OCI-M1 (cell line): Measurements from ENCODE around the gene ARNT2.
"Not testable (repeated sequence)": the region's sequence is repeated elsewhere in the genome, so short reads cannot be mapped to it uniquely, and the experiment has no call there.

Experiments
- DNase-seq: peaks from one replicate; lab custom pipeline; 2025; lab: John Stamatoyannopoulos, UW

Gene ARNT2

GRCh38 chr15:80492409-80492808, 88.2 kb downstream of the ARNT2 start:
- DNase-seq: no peak

- no peak for DNase-seq
Measured at GRCh38 chr15:80492874-80493273, 88.7 kb downstream of the ARNT2 start.

DNA sequence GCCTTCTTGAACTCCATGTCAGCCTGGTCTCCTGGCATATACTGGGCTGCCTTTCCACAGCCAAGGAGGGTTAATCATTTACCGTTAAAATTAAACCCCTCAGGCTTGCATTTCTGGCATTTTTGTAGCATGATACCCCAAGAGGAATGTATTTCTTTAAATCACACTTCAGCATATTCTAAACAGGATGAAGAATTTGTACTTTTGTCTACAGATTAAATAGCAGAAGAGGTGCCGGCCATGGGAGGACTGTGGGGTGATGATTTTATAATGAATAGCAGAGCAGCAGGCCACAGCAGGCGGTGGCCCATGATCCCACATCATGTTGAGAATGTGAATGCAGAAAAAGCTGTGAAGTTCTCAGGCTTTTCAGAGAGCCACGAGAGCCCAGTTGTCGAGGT, 90.2 kb downstream of the ARNT2 start:
- DNase-seq: no peak

GRCh38 chr15:80494756-80495155, 90.6 kb downstream of the ARNT2 start:
- no peak for DNase-seq

DNA sequence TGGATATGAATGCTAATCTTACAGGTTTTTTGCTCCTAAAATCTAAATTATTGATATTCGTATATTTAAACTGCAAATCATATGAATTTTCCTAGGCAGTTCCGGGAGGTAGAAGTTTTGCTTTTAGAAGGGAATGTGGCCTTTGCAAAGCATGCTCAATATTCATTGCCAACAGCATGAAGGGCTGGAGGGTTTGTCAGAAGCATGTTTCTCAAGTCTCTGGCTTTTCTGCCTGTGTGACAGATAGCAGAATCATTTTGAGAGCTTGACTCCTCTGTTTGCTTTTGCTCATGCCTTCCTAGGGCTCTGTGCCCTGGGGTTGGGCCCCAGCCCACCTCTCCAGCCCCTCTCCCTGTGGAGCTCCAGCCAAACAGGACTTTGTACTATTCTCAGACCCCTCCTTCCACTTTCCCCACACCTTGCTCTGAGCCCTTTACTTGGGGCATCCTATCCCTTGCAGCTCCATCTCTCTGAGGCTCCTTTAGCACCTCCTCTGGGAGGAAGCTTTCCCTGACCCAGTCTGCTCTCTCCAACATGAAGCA, 91.3 kb downstream of the ARNT2 start:
- DNase-seq: no peak

- DNase-seq: no peak
Measured at GRCh38 chr15:80496096-80496495, 91.9 kb downstream of the ARNT2 start.

DNA sequence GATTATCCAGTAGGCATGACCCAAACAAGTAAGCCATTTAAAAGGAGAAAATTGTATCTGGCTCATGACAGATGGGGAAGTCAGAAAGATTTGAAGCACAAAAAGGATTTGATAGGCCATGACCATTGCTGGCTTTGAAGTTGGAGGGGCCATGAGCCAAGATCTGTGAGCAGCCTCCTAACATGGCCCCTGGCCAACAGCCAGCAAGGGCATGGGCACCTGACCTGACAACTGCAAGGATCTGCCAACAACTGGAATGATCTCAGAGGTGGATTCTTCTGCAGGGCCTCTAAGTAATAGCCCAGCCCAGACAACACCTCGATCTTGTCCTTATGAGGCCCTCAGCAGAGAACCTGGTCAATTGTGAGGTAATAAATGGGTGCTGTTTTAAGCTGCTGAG, 93.0 kb downstream of the ARNT2 start:
- no peak for DNase-seq

GRCh38 chr15:80498652-80499051, 94.5 kb downstream of the ARNT2 start:
- DNase-seq: no peak

GRCh38 chr15:80500021-80500420, 95.8 kb downstream of the ARNT2 start:
- DNase-seq: no peak

DNA sequence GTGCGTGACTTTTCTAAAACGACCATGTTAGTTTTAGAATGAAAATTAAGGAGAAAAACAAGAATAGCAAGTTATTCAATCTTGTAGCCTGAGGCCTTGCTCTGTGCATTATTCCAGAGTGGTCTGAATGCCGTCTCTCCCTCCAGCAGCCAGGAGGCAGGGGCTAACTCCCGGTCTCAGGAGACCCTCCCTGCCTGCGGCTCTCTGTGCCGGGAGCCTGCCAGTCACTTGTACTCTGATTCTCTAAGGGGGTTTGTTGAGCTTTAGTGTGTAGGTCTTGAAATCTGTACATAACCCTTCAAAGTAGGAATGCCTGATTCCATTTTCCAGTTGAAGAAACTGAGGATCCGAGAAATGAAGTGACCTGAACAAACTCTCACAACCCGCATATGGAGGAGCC, 97.3 kb downstream of the ARNT2 start:
- DNase-seq: no peak

DNA sequence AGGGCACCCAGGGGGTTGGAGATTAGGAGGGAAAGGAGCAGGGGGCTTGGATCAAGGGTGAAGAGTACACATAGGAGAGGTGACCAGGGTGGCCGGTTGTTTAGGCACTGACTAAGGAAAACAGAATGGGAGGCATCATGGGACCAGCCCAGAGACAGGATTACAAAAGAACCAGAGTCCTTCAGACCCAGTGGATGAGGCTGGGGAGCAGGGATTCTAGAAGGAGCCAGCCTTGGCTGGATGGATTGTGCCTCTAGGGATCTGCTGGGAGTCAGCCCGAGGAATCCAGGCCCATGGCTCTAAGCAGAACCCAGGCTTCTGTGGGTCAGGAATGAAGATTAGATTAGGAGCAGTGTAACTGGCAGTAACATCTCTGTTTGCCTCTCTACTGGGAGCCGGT, 98.6 kb downstream of the ARNT2 start:
- DNase-seq: no peak

- DNase-seq: no peak
Measured at GRCh38 chr15:80503319-80503952, 99.3 kb downstream of the ARNT2 start.

DNA sequence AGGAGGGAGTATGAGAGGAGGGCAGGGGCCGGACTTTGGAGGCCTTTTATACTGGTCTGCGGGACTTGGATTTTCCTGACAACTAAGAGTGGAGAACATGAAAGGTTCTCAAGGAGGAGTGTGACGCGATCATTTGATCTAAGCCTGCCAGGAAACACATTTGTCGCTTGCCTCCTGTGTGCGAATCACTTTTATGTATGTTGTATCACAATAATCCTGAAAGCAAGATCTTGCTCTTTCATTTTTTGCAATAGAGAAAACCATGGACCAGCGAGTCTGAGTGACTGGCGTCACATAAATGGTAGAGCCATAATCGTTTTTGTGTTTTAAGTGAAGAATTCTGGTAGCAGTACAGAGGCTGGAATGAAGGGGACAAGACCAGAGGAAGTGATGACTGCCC, 100.7 kb downstream of the ARNT2 start:
- DNase-seq: no peak

- DNase-seq: no peak
Measured at GRCh38 chr15:80506286-80506893, 102.2 kb downstream of the ARNT2 start.

DNA sequence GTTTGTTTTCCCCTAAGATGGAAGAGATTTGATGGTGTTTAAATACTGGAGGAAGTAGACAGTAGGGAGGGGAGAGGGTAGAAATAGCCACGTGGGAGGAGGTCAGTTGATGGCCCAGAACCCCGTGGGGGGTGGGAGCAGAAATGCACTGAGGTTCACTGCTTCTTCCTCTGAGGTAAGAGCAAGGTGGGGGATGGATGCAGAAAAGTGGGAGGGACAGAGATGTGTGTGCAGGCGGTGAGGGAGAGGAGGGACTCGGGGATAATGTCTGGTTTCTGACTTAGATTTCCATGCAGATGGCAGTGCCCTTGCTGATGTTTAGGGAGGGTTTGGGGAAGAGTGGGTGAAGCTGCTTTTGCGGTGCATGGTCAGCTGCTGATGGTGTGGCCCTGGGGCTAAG, 102.9 kb downstream of the ARNT2 start:
- no peak for DNase-seq

GRCh38 chr15:80507638-80508316, 103.6 kb downstream of the ARNT2 start:
- no peak for DNase-seq

GRCh38 chr15:80508783-80509182, 104.6 kb downstream of the ARNT2 start:
- DNase-seq: no peak

DNA sequence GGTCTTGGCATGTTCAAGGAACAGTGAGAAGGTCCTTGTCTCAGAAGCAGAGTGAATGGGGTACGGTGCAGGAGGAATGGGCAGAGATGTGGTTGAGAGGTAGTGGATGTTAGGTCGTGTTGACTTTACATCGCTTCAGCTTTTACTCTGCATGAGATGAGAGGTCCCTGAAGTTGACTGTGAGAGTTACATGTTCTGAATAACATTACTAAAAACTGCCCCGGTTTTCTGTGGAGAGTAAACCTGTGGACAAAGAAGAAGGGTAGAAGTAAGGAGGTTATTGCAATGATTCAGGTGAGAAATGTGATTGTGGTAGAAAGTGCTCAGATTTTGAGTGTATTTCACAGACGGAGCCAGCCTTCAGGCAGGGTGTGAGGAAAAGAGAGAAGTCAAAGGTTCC, 105.6 kb downstream of the ARNT2 start:
- no peak for DNase-seq

DNA sequence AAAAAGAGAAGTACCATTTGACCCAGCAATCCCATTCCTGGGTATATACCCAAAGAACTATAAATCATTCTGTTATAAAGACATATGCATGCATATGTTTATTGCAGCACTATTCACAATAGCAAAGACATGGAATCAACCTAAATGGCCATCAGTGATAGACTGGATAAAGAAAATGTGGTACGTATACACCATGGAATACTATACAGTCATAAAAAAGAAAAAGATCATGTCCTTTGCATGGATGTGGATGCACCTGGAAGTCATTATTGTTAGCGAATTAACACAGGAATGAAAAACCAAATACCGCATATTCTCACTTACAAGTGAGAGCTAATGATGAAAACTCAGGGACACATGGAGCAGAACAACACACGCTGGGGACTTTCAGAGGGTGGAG, 106.8 kb downstream of the ARNT2 start:
- DNase-seq: not testable (repeated sequence)

DNA sequence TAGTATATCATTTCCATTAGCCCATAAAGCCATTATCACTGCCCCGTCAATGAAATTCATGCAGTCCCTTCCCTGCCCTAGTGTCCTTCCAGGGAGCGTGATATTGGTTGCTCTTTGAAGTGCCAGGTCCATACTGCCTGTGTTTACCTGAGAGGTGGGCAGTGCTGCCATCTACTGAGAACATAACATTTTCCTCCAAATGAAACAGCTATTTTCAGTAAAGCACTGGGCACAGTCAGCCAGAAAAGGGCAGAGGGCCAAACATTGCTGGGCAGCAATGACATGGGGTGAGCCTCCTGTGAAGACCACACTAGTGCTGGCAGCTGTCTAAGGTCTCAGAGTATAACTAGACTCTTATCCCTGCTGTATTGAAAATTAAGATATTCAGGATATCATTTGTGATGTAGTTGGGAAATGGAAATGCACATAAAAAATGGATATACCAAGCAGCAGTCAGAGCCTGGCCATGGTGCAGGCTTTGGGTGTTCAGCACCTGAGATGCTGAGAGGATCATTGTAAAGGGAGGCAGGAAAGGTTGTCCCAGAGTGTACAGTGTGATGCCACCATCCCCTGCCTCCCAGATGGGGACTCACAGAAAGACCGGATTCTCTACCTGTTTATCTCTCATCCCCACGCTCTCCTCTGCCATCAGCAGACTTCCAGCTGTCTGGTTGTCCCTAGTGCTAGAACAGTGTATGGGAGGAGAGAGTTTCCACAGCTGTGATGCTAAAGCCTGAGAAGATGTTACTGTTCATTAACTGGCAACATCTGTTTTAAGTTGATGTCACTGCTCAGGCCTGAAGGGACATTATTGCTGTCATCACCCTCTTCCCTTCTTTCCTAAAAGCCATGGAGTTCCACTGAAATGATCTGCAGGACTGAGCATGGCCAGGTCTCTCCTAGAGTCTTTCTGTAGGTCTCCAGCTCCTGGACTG, 108.8 kb downstream of the ARNT2 start:
- DNase-seq: no peak

DNA sequence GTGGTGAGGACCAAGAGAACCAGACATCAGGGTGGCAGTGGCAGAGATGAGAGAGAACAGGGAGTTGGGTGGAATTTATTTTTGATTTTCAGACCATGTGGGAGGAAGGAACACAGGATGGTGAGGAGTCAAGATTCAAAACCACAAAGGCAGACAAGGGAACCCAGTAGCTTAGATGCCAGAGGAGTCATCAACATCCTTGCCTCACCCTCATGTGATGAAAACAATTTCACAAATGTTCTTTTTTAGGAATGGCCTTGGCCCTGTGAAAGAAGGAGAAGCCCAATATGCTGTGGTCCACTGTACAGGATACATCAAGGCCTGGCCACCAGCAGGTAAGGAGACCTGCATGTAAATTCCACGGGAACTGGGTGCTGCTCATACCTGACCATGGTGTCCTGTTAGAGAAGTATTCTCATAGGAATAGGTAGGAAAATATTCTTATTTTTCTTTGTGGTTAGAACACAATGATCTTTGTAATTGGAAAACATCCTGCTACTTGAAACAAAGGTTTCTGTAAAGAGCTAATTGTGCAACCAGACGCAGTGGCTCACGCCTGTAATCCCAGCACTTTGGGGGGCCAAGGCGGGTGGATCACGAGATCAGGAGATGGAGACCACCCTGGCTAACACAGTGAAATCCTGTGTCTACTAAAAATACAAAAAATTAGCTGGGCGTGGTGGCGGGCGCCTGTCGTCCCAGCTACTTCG, 110.0 kb downstream of the ARNT2 start:
- no peak for DNase-seq

DNA sequence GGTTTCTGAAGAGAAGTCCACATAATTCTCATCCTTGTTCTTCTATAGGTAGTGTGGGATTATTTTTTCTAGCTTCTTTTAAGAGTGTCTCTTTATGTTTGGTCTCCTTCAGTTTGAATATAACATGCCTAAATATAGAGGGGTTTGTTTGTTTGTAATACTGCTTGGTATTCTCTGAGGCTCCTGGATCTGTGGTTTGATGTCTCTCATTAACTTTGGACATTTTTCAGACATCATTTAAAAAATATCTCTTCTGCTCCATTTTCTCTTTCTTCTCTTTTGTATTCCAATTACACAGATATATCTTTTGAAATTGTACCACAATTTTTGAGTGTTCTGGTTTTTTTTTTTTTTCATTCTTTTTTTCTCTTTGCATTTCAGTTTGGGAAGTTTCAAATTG, 113.1 kb downstream of the ARNT2 start:
- no peak for DNase-seq
